Retinal pigment epithelial cell (primary cell): ENCODE measurements around the gene WNT4.
"Not testable (repeated sequence)": the region's sequence is repeated elsewhere in the genome, so short reads cannot be mapped to it uniquely, and the experiment has no call there.

Experiments
- DNase-seq: peaks from one replicate; pipeline ENCODE4 v3.0.0-alpha.2; 2010; ENCODE audit warnings: low read depth
- H3K4me3 ChIP-seq: 2 replicates; pipeline ENCODE4 v1.5.1; 2011; ENCODE audit warnings: mild to moderate bottlenecking, low read length, control low read depth, moderate library complexity
- TF ChIP-seq, protein P1 (sequence below): conservative IDR thresholded peaks from 2 replicates; pipeline ENCODE4 v1.5.1; 2011; ENCODE audit warnings: low read depth, low read length, control low read depth, inconsistent platforms

WNT4 gene

DNA sequence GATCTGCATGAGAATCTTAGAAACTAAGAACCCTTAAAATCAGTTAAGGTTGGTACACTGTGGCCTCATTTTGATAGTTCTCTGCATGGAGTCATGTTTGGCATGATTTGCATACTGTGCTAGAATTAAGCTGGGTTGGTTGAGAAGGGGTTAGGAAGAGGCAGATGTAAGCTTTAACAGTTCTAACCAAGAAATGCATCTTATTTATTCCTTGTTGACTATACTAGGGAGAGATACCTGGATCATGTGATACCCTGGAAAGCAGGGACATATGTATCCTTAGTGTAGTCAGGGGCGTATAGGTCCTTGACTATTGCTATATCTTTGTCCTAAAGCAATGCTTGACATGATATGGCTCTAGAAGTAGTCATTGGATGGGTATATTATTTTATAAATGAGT lies 49.4 kb downstream of the WNT4 start:
- TF ChIP-seq, protein P1, sequence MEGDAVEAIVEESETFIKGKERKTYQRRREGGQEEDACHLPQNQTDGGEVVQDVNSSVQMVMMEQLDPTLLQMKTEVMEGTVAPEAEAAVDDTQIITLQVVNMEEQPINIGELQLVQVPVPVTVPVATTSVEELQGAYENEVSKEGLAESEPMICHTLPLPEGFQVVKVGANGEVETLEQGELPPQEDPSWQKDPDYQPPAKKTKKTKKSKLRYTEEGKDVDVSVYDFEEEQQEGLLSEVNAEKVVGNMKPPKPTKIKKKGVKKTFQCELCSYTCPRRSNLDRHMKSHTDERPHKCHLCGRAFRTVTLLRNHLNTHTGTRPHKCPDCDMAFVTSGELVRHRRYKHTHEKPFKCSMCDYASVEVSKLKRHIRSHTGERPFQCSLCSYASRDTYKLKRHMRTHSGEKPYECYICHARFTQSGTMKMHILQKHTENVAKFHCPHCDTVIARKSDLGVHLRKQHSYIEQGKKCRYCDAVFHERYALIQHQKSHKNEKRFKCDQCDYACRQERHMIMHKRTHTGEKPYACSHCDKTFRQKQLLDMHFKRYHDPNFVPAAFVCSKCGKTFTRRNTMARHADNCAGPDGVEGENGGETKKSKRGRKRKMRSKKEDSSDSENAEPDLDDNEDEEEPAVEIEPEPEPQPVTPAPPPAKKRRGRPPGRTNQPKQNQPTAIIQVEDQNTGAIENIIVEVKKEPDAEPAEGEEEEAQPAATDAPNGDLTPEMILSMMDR, result no peak
- no peak for DNase-seq
- no peak overlapping the region for H3K4me3 ChIP-seq

DNA sequence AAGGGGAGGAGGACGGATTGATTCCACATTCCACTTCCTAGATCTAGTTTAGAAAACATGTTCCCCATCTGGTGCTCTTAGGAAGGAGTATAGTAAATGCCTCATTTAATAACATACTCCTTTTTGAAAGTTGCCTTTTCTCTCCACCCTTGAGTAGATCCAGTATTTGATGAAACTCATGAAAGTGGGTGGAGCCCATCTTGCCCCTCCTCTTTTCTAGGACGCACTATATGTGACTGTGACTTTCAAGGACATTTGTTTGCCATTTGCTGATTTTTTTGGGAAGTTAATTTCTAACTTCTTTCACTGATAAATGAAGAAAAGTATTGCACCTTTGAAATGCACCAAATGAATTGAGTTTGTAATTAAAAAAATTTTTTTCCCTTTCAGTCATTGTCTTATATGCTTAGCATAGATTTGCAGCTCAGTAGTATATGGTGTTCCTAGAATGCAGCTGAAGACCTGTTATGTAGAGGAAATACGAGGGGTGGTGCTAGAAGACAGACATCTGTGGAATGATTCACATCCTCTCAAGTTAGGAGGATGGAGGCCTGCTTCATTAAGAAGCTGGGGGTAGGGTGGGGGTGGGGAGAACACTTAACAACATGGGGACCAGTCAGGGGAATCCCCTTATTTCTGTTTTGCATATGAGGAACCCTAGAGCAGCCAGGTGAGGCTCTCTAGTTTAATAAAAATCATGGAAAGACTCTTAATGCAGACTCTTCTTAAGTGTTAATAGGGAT lies 50.7 kb downstream of the WNT4 start:
- not testable (repeated sequence) for H3K4me3 ChIP-seq, DNase-seq

DNA sequence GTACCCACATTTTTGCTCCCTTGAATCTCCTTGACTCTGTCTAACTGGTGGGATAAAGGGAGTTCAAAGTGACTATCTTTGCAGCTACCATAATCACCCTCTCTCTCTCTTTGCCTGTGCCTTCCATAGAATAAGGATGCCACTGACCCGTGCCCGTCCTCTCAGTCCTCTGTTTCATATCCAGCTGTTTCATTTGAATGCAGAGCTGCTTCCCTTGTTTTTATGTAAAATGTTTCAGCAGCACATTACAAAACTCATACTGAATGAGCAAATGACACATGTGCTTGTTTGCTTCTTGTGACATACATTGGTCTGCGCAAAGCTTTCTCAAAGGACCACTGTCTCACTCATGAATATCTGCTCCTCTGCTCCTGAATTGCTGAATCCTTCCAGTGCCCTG lies 52.0 kb downstream of the WNT4 start:
- H3K4me3 ChIP-seq, result no peak overlapping the region
- TF ChIP-seq, protein P1, result no peak
- DNase-seq, result no peak

DNA sequence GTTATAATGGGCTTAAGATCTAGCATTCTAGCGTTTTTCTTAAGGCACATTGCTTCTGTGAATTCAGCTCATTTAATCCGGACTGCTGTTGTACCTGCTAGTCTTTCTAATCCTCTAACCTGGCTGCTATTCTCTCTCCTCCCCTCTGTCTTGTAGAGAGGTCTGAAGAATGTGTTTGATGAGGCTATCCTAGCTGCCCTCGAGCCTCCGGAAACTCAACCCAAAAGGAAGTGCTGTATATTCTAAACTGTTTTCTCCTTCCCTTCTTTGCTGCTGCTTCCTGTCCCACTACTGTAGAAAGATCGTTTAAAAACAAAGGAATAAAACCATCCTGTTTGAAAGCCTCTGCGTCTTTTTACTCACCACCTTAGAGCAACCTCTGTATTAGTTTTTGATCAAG lies 53.1 kb downstream of the WNT4 start:
- H3K4me3 ChIP-seq, result no peak overlapping the region
- DNase-seq, result no peak

DNA sequence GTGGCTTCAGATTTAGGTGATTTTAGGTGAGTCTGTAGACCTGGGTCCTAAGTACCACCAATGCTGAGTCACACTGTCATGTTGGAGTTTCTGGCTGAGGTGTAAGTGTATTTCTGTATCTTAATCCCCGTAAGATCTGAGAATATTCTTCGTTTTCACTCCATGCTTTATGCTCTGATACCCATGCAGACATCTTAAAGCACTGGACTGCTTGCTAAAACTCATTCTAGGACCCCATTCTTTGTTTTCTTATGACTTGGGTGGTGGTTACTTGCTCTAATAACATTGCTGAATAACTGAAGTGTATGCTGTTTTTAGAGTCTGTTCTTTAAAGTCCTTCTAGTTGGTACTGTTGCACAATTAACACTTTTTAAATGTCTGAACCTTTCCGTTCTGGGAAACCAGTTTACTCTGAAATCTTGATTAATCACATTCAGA lies 53.7 kb downstream of the WNT4 start:
- no peak for DNase-seq
- TF ChIP-seq, protein P1, result no peak
- H3K4me3 ChIP-seq, result no peak overlapping the region

More for the DNA sequence above, 53.1 kb downstream of the WNT4 start:
- TF ChIP-seq, protein P1, result no peak

DNA sequence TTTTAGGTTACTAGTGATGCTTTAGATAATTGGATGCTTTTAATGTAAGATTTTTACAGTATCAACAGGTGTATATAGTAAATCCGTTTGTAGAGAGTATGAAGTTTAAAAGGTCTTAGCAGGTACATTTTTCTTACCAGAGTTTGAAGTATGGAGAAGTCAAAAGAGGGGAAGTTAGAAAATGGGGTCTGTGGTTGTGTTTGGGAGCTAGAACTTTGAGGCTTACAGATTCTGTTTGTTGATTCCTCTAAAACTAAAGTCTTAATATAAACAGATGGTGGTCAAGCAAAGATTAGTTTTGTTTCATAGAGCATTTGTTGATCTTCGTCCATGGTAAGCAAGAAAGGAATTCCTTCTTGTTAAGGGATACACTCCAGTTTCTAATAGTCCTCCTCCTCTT lies 54.6 kb downstream of the WNT4 start:
- TF ChIP-seq, protein P1, result no peak
- H3K4me3 ChIP-seq, result no peak overlapping the region
- DNase-seq, result no peak

DNA sequence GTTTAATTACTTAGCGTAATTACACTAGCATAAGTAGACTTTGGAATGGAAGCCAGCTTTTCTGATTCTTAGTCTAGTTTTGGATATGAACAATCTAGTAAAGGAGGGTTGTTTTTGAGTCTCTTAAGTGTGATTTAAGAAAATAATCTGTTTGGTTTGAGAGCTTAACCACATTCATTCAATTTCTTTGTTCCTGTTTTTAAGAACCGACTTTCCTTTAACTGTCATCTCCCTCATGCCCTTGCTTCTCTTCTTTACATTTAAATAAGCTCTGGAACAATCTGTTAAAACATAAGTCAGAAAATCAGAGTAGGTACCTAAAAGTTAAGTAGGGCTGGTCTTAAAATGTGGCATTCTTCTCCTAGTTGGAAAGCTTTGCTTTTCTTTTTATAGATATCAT lies 62.7 kb downstream of the WNT4 start:
- TF ChIP-seq, protein P1, result no peak
- no peak for DNase-seq
- no peak overlapping the region for H3K4me3 ChIP-seq
